Endothelial cell (in vitro differentiated cells): ENCODE data around the gene APOA4. TPM values are rescaled to one million over a fixed set of nuclear protein-coding genes. Genes with fewer than 3 reads are reported as not detected.

Experiments
- DNase-seq: peaks from one replicate; pipeline ENCODE4 v3.0.0; 2021; ENCODE audit warnings: low spot score
- H3K27ac Mint-ChIP-seq: one replicate; pipeline ENCODE4 v1.8.0; 2021; ENCODE audit warnings: mixed read lengths, inconsistent platforms; ENCODE audit not compliant: unreplicated experiment
- H3K27me3 Mint-ChIP-seq: one replicate; pipeline ENCODE4 v1.8.0; 2021; ENCODE audit warnings: mild to moderate bottlenecking, moderate library complexity, mixed read lengths, inconsistent platforms; ENCODE audit not compliant: unreplicated experiment
- H3K36me3 Mint-ChIP-seq: one replicate; pipeline ENCODE4 v1.8.0; 2021; ENCODE audit warnings: mild to moderate bottlenecking, low read depth, mixed read lengths, inconsistent platforms; ENCODE audit not compliant: unreplicated experiment
- H3K4me1 Mint-ChIP-seq: one replicate; pipeline ENCODE4 v1.8.0; 2021; ENCODE audit warnings: mild to moderate bottlenecking, mixed read lengths, inconsistent platforms; ENCODE audit not compliant: unreplicated experiment
- H3K4me3 Mint-ChIP-seq: one replicate; pipeline ENCODE4 v1.8.0; 2021; ENCODE audit warnings: mild to moderate bottlenecking, mixed read lengths, inconsistent platforms; ENCODE audit not compliant: unreplicated experiment
- H3K9me3 Mint-ChIP-seq: one replicate; pipeline ENCODE4 v1.8.0; 2021; ENCODE audit warnings: mixed read lengths, inconsistent platforms; ENCODE audit not compliant: unreplicated experiment
- total RNA-seq: library from RNA; stranded (reverse); fragmentation: NEBNext Ultra II Directional; extraction: Animal tissue kit (Norgen Biotek cat#: 25700); gene quantifications from one replicate; pipeline ENCODE4 v1.2.1, GENCODE V29; 2021; ENCODE audit not compliant: unreplicated experiment
- TF ChIP-seq, protein P1 (sequence below): fragments of 200-600 bp; sonication (generic); IDR thresholded peaks from one replicate; pipeline ENCODE4 v1.5.0; 2021; ENCODE audit warnings: antibody characterized with exemption; ENCODE audit not compliant: unreplicated experiment

APOA4 gene
- total RNA-seq, 1 donor from 2014 or later, result not detected

- H3K4me1 Mint-ChIP-seq, result peaks cover 23% of the 10 kb centered on the region
- TF ChIP-seq, protein P1, sequence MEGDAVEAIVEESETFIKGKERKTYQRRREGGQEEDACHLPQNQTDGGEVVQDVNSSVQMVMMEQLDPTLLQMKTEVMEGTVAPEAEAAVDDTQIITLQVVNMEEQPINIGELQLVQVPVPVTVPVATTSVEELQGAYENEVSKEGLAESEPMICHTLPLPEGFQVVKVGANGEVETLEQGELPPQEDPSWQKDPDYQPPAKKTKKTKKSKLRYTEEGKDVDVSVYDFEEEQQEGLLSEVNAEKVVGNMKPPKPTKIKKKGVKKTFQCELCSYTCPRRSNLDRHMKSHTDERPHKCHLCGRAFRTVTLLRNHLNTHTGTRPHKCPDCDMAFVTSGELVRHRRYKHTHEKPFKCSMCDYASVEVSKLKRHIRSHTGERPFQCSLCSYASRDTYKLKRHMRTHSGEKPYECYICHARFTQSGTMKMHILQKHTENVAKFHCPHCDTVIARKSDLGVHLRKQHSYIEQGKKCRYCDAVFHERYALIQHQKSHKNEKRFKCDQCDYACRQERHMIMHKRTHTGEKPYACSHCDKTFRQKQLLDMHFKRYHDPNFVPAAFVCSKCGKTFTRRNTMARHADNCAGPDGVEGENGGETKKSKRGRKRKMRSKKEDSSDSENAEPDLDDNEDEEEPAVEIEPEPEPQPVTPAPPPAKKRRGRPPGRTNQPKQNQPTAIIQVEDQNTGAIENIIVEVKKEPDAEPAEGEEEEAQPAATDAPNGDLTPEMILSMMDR, result no peak
- H3K27ac Mint-ChIP-seq, result peak overlapping the region; percentile 74
- H3K4me3 Mint-ChIP-seq, result peak overlapping the region; percentile 98
- H3K36me3 Mint-ChIP-seq, result peaks cover 20% of the 10 kb centered on the region
- peak; percentile 65 for DNase-seq
- peaks cover 5% of the 10 kb centered on the region for H3K27me3 Mint-ChIP-seq
- no peaks in the 10 kb centered on the region for H3K9me3 Mint-ChIP-seq
These were observed 49.7 kb downstream of the APOA4 start for GRCh38 chr11:116773203-116774097.

DNA sequence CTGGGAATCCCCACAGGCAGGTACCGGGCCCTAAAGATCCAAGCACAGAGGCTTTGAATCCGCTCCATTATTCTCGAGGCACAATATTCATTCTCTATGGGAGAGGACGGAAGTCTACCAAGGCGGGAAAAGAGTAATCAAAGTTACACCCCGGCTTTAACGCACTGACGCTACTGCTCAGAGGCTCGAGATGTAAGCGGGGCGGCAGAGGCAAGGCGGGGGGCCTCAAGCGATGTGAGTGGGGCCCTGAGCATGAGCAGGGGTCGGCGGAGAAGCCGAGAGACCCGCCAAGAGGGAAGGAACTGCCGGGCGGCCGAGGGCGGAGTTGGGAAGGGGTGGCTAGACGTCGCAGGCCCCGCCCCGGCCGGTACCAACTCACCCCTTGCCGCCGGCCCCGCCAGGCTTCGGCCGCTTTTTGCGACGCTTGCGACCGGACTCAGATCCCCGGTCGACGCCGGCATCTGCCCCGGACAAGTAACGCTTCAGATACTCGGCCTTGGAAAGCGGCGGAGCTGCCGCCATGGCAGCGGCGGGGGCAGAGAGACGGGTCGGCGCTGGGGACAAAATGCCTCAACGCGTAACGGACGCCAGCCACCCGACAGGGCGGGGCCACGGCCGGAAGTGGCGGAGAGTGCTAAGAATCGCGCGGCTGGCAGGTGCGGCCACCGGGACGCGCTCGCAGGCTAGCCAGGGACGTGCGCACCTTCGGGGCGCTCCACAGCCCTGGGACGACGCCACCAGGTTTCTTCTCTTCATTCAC is 50.5 kb downstream of the APOA4 start, which contains the start of gene BUD13:
Gene BUD13, minus strand, starts transcription at position 545 of the 760 bp plus-strand sequence. Its CDS starts 23 bp downstream, at position 522.
- Mint-ChIP-seq H3K4me3 (peak within 1 kb of the TSS; percentile 98), H3K27me3 (peaks cover 2% of the 10 kb centered on the region), H3K36me3 (peaks cover 11% of the 10 kb centered on the region), H3K27ac (peak within 1 kb of the TSS; percentile 96), H3K4me1 (peaks cover 23% of the 10 kb centered on the region), H3K9me3 (no peaks in the 10 kb centered on the region)
- TF ChIP-seq, protein P1, result no peak
- peak; percentile 86 for DNase-seq

DNA sequence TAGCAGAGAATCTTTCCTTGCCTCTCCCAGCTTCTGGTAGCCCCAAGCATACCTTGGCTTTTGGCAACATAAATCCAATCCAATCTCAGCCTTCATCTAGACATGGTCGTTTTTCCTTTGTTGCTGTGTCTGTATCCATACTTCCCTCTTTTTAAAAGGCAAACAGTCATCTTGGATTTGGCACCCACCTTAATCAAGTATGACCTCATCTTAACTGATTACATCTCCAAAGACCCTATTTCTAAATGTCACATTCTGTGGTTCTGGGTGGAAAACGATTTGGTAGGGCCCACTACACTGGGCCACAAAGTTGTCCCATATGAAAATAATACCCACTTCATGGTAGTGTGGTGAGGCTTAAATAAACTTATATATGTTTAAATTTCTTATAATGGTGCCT is 51.2 kb downstream of the APOA4 start:
- no peak for DNase-seq
- Mint-ChIP-seq H3K27me3 (peaks cover 2% of the 10 kb centered on the region), H3K36me3 (peaks cover 9% of the 10 kb centered on the region), H3K27ac (peak overlapping the region; percentile 96), H3K9me3 (no peaks in the 10 kb centered on the region), H3K4me3 (peak overlapping the region; percentile 98), H3K4me1 (peaks cover 23% of the 10 kb centered on the region)
- TF ChIP-seq, protein P1, result no peak

Other genes starting within 250 kb of the APOA4 start
- gene BUD13, start 50.3 kb downstream of the APOA4 start, total RNA-seq, result 16.9 TPM
- gene ZPR1, start 35.3 kb downstream of the APOA4 start, total RNA-seq, result 33.4 TPM
- gene APOA5, start 31.4 kb downstream of the APOA4 start, total RNA-seq, result not detected
- not detected for gene APOC3, start 6.6 kb upstream of the APOA4 start, total RNA-seq
- 1.2 TPM for gene APOA1, start 14.3 kb upstream of the APOA4 start, total RNA-seq